Gastroesophageal sphincter (tissue), 4 donors: Measurements from ENCODE around the gene OR9A4. TPM values are rescaled to one million over a fixed set of nuclear protein-coding genes. Genes with fewer than 3 reads are reported as not detected.

Experiments used
- ATAC-seq: fragments of 150-250 bp; one replicate; pipeline ENCODE4 v1.9.1; 2016; ENCODE audit warnings: mild to moderate bottlenecking, moderate library complexity
- H3K27ac ChIP-seq, 4 donors: fragments of 200-600 bp; sonication (generic) in 3 of 4; 1 replicate in 3 of 4; 2 replicates in 1 of 4; pipeline ENCODE4 v1.5.1; 2016 to 2019
- H3K27me3 ChIP-seq: fragments of 200-600 bp; sonication (generic); one replicate; pipeline ENCODE4 v1.5.1; 2019
- H3K36me3 ChIP-seq, 2 donors: fragments of 200-600 bp; sonication (generic); one replicate each; pipeline ENCODE4 v1.5.1; 2019; ENCODE audit warnings: control low read depth in 1 of 2
- H3K4me1 ChIP-seq, 3 donors: fragments of 200-600 bp; sonication (generic); 1 replicate in 2 of 3; 2 replicates in 1 of 3; pipeline ENCODE4 v1.5.1; 2016 to 2019; ENCODE audit warnings: control low read depth in 2 of 3
- H3K4me3 ChIP-seq, 2 donors: fragments of 200-600 bp; sonication (generic); one replicate each; pipeline ENCODE4 v1.5.1; 2019; ENCODE audit warnings: mild to moderate bottlenecking in 1 of 2, moderate library complexity in 1 of 2
- H3K9me3 ChIP-seq, 3 donors: fragments of 200-600 bp; sonication (generic); one replicate each; pipeline ENCODE4 v1.5.1; 2017 to 2019; ENCODE audit warnings: control low read depth in 2 of 3
- CTCF ChIP-seq, 4 experiments: fragments of 200-600 bp in 2 of 4; fragments of 450-650 bp in 2 of 4; sonication (generic) in 1 of 4; IDR thresholded peaks; one replicate each; pipeline ENCODE4 v1.5.1; 2017 to 2019; ENCODE audit warnings: antibody characterized with exemption in 4 of 4, mild to moderate bottlenecking in 2 of 4, moderate library complexity in 2 of 4
- EP300 ChIP-seq: sonication (generic); formaldehyde crosslinking; IDR thresholded peaks from one replicate; pipeline ENCODE4 v1.6.1; 2017; ENCODE audit warnings: antibody characterized with exemption, mild to moderate bottlenecking
- POLR2A ChIP-seq, 2 donors: fragments of 450-650 bp; IDR thresholded peaks; one replicate each; pipeline ENCODE4 v1.6.1; 2017; ENCODE audit warnings: antibody characterized with exemption in 2 of 2, mild to moderate bottlenecking in 2 of 2, moderate library complexity in 1 of 2
- POLR2AphosphoS5 ChIP-seq: sonication (generic); formaldehyde crosslinking; IDR thresholded peaks from one replicate; pipeline ENCODE4 v1.6.1; 2017; ENCODE audit warnings: antibody characterized with exemption
- WGBS, 2 donors: methylation state at CpG; one replicate each; pipeline ENCODE4 v1.1.5; 2018; ENCODE audit warnings: low coverage in 1 of 2; 5-methylcytosine and 5-hydroxymethylcytosine counted together
- total RNA-seq, 4 donors: library from RNA; depleted of rRNA; stranded (reverse); fragments of >200 nt; gene quantifications; one replicate each; pipeline ENCODE4 v1.1.0, GENCODE V29; 2016

Gene OR9A4
- total RNA-seq, 4 donors from 2014 or later = not detected

- TF ChIP-seq CTCF (IDR thresholded peaks at IDR 0.05) (no peak), POLR2AphosphoS5 (no peak), EP300 (no peak), POLR2A (IDR thresholded peaks at IDR 0.05) (no peak)
- no peak for ATAC-seq
These were observed 39.8 kb upstream of the OR9A4 start for GRCh38 chr7:141876371-141876770.

GRCh38 chr7:141877365-141877764 lies 38.8 kb upstream of the OR9A4 start:
- Histone ChIP-seq H3K27me3 (no peaks in the 10 kb centered on the region), H3K4me3 (no peak overlapping the region), H3K9me3 (peaks cover 0 to 42% (median 0%) of the 10 kb centered on the region in 3 donors), H3K27ac (no peak overlapping the region), H3K36me3 (no peaks in the 10 kb centered on the region), H3K4me1 (no peaks in the 10 kb centered on the region)
- no peak for TF ChIP-seq EP300
- TF ChIP-seq CTCF (IDR thresholded peaks at IDR 0.05) = no peak
- no peak for TF ChIP-seq POLR2A (IDR thresholded peaks at IDR 0.05)
- TF ChIP-seq POLR2AphosphoS5 = no peak
- ATAC-seq = no peak
- WGBS, 2 donors = 88 to 94% methylated on average over 3 of the region's 3 CpGs

More at GRCh38 chr7:141876371-141876770, 39.8 kb upstream of the OR9A4 start:
- H3K27ac ChIP-seq = no peak overlapping the region
- H3K27me3 ChIP-seq = no peaks in the 10 kb centered on the region
- H3K36me3 ChIP-seq = no peaks in the 10 kb centered on the region
- H3K4me3 ChIP-seq = no peak overlapping the region
- peaks cover 0 to 37% (median 0%) of the 10 kb centered on the region in 3 donors for H3K9me3 ChIP-seq
- no peaks in the 10 kb centered on the region for H3K4me1 ChIP-seq
- WGBS, 2 donors = 50% methylated on average over 1 of the region's 1 CpG; no CpG with 5 or more reads in 1 of the 2 donors

- WGBS, 2 donors = 71% methylated on average over 4 of the region's 5 CpGs; no CpG with 5 or more reads in 1 of the 2 donors
- H3K4me1 ChIP-seq = no peaks in the 10 kb centered on the region
- ATAC-seq = no peak
These were observed 35.2 kb upstream of the OR9A4 start for GRCh38 chr7:141880960-141881359.

GRCh38 chr7:141884539-141885225 lies 31.5 kb upstream of the OR9A4 start:
- Histone ChIP-seq H3K4me1 (no peaks in the 10 kb centered on the region), H3K36me3 (no peaks in the 10 kb centered on the region), H3K4me3 (no peak overlapping the region), H3K27ac (no peak overlapping the region), H3K27me3 (no peaks in the 10 kb centered on the region), H3K9me3 (peaks cover 0 to 27% (median 0%) of the 10 kb centered on the region in 3 donors)
- TF ChIP-seq EP300 (no peak), CTCF (IDR thresholded peaks at IDR 0.05) (no peak), POLR2A (IDR thresholded peaks at IDR 0.05) (no peak), POLR2AphosphoS5 (no peak)
- no peak for ATAC-seq
- 77 to 88% methylated on average over 4 to 5 of the region's 5 CpGs for WGBS, 2 donors

More at GRCh38 chr7:141880960-141881359, 35.2 kb upstream of the OR9A4 start:
- H3K27ac ChIP-seq = no peak overlapping the region
- TF ChIP-seq POLR2AphosphoS5 (no peak), CTCF (IDR thresholded peaks at IDR 0.05) (no peak), POLR2A (IDR thresholded peaks at IDR 0.05) (no peak), EP300 (no peak)
- H3K4me3 ChIP-seq = no peak overlapping the region
- no peaks in the 10 kb centered on the region for H3K27me3 ChIP-seq
- H3K9me3 ChIP-seq = peaks cover 0 to 45% (median 0%) of the 10 kb centered on the region in 3 donors
- H3K36me3 ChIP-seq = no peaks in the 10 kb centered on the region

GRCh38 chr7:141889321-141889720 lies 26.9 kb upstream of the OR9A4 start:
- no peaks in the 10 kb centered on the region for H3K36me3 ChIP-seq
- 70 to 100% methylated on average over 1 of the region's 1 CpG for WGBS, 2 donors
- TF ChIP-seq EP300 = no peak
- TF ChIP-seq POLR2AphosphoS5 = no peak
- TF ChIP-seq POLR2A (IDR thresholded peaks at IDR 0.05) = no peak
- no peak for TF ChIP-seq CTCF (IDR thresholded peaks at IDR 0.05)
- H3K27me3 ChIP-seq = no peaks in the 10 kb centered on the region
- no peak for ATAC-seq
- no peaks in the 10 kb centered on the region for H3K4me1 ChIP-seq
- peaks cover 0 to 5% (median 0%) of the 10 kb centered on the region in 3 donors for H3K9me3 ChIP-seq
- H3K4me3 ChIP-seq = no peak overlapping the region
- H3K27ac ChIP-seq = no peak overlapping the region
